ENCODE data around the gene CKS2.

DNA sequence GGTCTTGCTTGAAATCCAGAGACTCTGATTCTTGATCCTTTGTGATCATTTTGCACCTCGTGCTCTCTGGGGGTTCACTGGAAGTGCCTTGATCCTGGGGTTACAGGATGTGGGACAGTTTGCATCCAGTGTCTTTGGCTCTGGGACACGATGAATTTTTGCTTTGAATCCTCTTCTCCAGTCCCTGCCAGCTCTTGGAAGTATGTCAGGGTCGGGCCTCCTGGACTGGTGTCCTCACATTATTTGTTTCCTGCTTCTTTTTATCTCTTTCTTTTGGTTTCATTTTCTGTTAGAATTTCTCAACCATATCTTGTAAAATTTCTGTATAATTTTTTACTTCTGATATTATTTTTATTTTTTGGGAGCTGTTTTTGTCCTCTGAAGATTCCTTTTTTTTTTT, 41.5 kb downstream of the CKS2 start:
- TF ChIP-seq ZNF8 (CRISPR knock-in tag; IDR thresholded peaks at IDR 0.05) (no peak), ZFP3 (CRISPR knock-in tag; IDR thresholded peaks at IDR 0.05) (no peak), PPARA (CRISPR knock-in tag; IDR thresholded peaks at IDR 0.05; ENCODE audit: borderline replicate concordance) (no peak)

All from SK-N-SH treated with all-trans-retinoic acid at 6 μM for 48 hours (cell line).